Loucy (cell line): Measurements from ENCODE around the gene APC.

Source experiments
- CTCF ChIP-seq: fragments of 200-600 bp; sonication (generic); conservative IDR thresholded peaks from 2 replicates; pipeline ENCODE4 v1.5.1; 2014; ENCODE audit warnings: mild to moderate bottlenecking, antibody characterized with exemption, low read length
- EZH2phosphoT487 ChIP-seq: fragments of 200-600 bp; IDR thresholded peaks from 2 replicates; pipeline ENCODE4 v1.6.1; 2018; ENCODE audit warnings: antibody characterized with exemption, mild to moderate bottlenecking, moderate library complexity, borderline replicate concordance

GRCh38 chr5:112758676-112759075 is 21.0 kb downstream of the APC start:
- TF ChIP-seq CTCF (no peak), EZH2phosphoT487 (no peak)
